IMR-90 (cell line): ENCODE results near the gene RAG1. TPM values are rescaled to one million over a fixed set of nuclear protein-coding genes. Genes with fewer than 3 reads are reported as not detected.

Experiments
- ATAC-seq: fragments of 200-7000 bp; cut with Tn5 transposase; 2 replicates; pipeline ENCODE4 v1.9.1; 2020; ENCODE audit warnings: low read depth, mild to moderate bottlenecking, moderate library complexity
- BruUV-seq: library from RNA; stranded (reverse); fragments of 400-500 nt; replicated peaks from 2 replicates; lab custom pipeline; 2021; lab: Mats Ljungman, UMichigan
- CTCF ChIA-PET: fragments of 300-600 bp; formaldehyde crosslinking; extraction: SDS; loops from one replicate; lab custom pipeline; 2021; ENCODE audit warnings: antibody characterized with exemption; lab: Yijun Ruan, JAX
- POLR2A ChIA-PET: fragments of 300-600 bp; sonication (Branson Sonifier 250); formaldehyde crosslinking; loops from one replicate; lab custom pipeline; 2022; ENCODE audit warnings: antibody characterized with exemption; ENCODE audit not compliant: unreplicated experiment; lab: Charles Lee
- DNase-seq: peaks from one replicate; pipeline ENCODE4 v3.0.0; 2013
- H2AFZ ChIP-seq: replicated peaks from 2 replicates; pipeline ENCODE3; 2013; ENCODE audit warnings: low read length, mild to moderate bottlenecking; ENCODE audit not compliant: poor library complexity
- H2AK5ac ChIP-seq: 2 replicates; pipeline ENCODE4 v1.6.1; 2013; ENCODE audit warnings: low read depth, low read length, inconsistent platforms
- H2AK9ac ChIP-seq: replicated peaks from 2 replicates; pipeline ENCODE3; 2013; ENCODE audit warnings: mild to moderate bottlenecking, low read depth, low read length, moderate library complexity; ENCODE audit not compliant: poor library complexity
- H2BK120ac ChIP-seq: 2 replicates; pipeline ENCODE4 v1.6.1; 2013; ENCODE audit warnings: low read depth, low read length, inconsistent platforms
- H2BK15ac ChIP-seq: 3 replicates; pipeline ENCODE4 v1.6.1; 2013; ENCODE audit warnings: low read depth, low read length, inconsistent platforms
- H2BK20ac ChIP-seq: 2 replicates; pipeline ENCODE4 v1.6.1; 2013; ENCODE audit warnings: low read depth, mild to moderate bottlenecking, inconsistent platforms, low read length, moderate library complexity
- H2BK5ac ChIP-seq: 2 replicates; pipeline ENCODE4 v1.6.1; 2013; ENCODE audit warnings: mild to moderate bottlenecking, low read depth, low read length, inconsistent platforms; ENCODE audit not compliant: poor library complexity, severe bottlenecking
- H3K14ac ChIP-seq: replicated peaks from 2 replicates; pipeline ENCODE4 v1.6.1; 2013; ENCODE audit warnings: low read depth, low read length, inconsistent platforms
- H3K18ac ChIP-seq: 2 replicates; pipeline ENCODE4 v1.6.1; 2013; ENCODE audit warnings: low read depth, low read length, control low read depth
- H3K23ac ChIP-seq: 2 replicates; pipeline ENCODE4 v1.6.1; 2013; ENCODE audit warnings: low read depth, low read length, inconsistent platforms
- H3K27ac ChIP-seq: 2 replicates; pipeline ENCODE4 v1.5.1; 2013; ENCODE audit warnings: mild to moderate bottlenecking, control low read depth, low read length; ENCODE audit not compliant: insufficient read depth
- H3K27me3 ChIP-seq: 2 replicates; pipeline ENCODE4 v1.6.1; 2013; ENCODE audit warnings: low read length; ENCODE audit not compliant: control insufficient read depth, insufficient read depth
- H3K36me3 ChIP-seq: 2 replicates; pipeline ENCODE4 v1.6.1; 2013; ENCODE audit warnings: low read length, mixed read lengths; ENCODE audit not compliant: control insufficient read depth, insufficient read depth
- H3K4ac ChIP-seq: 2 replicates; pipeline ENCODE4 v1.6.1; 2013; ENCODE audit warnings: low read depth, low read length, inconsistent platforms
- H3K4me1 ChIP-seq: 2 replicates; pipeline ENCODE4 v1.6.1; 2013; ENCODE audit warnings: low read length, mixed read lengths; ENCODE audit not compliant: control insufficient read depth, insufficient read depth
- H3K4me2 ChIP-seq: 2 replicates; pipeline ENCODE4 v1.6.1; 2013; ENCODE audit warnings: low read depth, mild to moderate bottlenecking, control low read depth, low read length, moderate library complexity
- H3K4me3 ChIP-seq: 2 replicates; pipeline ENCODE4 v1.5.1; 2013; ENCODE audit warnings: low read depth, mild to moderate bottlenecking, control low read depth, low read length, moderate library complexity; ENCODE audit not compliant: insufficient read depth
- H3K56ac ChIP-seq: 2 replicates; pipeline ENCODE4 v1.6.1; 2013; ENCODE audit warnings: low read length, inconsistent platforms; ENCODE audit not compliant: insufficient read depth; ENCODE audit errors: extremely low read depth
- H3K79me1 ChIP-seq, 2 experiments: 2 replicates each; pipeline ENCODE4 v1.6.1; 2013; ENCODE audit warnings: low read length in 2 of 2, inconsistent platforms in 1 of 2, low read depth in 1 of 2
- H3K9ac ChIP-seq: 2 replicates; pipeline ENCODE4 v1.6.1; 2013; ENCODE audit warnings: low read depth, low read length, control low read depth
- H3K9me1 ChIP-seq: 2 replicates; pipeline ENCODE4 v1.6.1; 2013; ENCODE audit warnings: low read length, inconsistent platforms; ENCODE audit not compliant: insufficient read depth
- H3K9me3 ChIP-seq: 2 replicates; pipeline ENCODE4 v1.6.1; 2013; ENCODE audit warnings: low read length; ENCODE audit not compliant: control insufficient read depth, insufficient read depth
- H4K20me1 ChIP-seq: 2 replicates; pipeline ENCODE4 v1.6.1; 2013; ENCODE audit warnings: low read length, inconsistent platforms; ENCODE audit not compliant: insufficient read depth
- H4K5ac ChIP-seq: 2 replicates; pipeline ENCODE4 v1.6.1; 2013; ENCODE audit warnings: mild to moderate bottlenecking, low read depth, low read length, control low read depth
- H4K8ac ChIP-seq, 2 experiments: 2 replicates each; pipeline ENCODE4 v1.6.1; 2013; ENCODE audit warnings: low read depth in 2 of 2, low read length in 2 of 2, control low read depth in 1 of 2, inconsistent platforms in 1 of 2
- H4K91ac ChIP-seq: 2 replicates; pipeline ENCODE4 v1.6.1; 2013; ENCODE audit warnings: low read depth, low read length, inconsistent platforms; ENCODE audit not compliant: insufficient read depth
- CEBPB ChIP-seq: IDR thresholded peaks from 2 replicates; pipeline ENCODE4 v1.6.1; 2012; ENCODE audit warnings: low read depth, low read length, improper control_type of control experiment
- CHD1 ChIP-seq: IDR thresholded peaks from 2 replicates; pipeline ENCODE4 v1.6.1; 2012; ENCODE audit warnings: low read depth, low read length, improper control_type of control experiment
- MAZ ChIP-seq: IDR thresholded peaks from 2 replicates; pipeline ENCODE4 v1.6.1; 2012; ENCODE audit warnings: low read depth, mild to moderate bottlenecking, low read length, improper control_type of control experiment, moderate library complexity, borderline replicate concordance
- MXI1 ChIP-seq: IDR thresholded peaks from 2 replicates; pipeline ENCODE4 v1.6.1; 2012; ENCODE audit warnings: low read depth, mild to moderate bottlenecking, low read length, moderate library complexity, borderline replicate concordance
- NFE2L2 ChIP-seq: fragments of 150-350 bp; IDR thresholded peaks from 2 replicates; pipeline ENCODE4 v1.6.1; 2016; ENCODE audit warnings: low read depth, mild to moderate bottlenecking, low read length
- POLR2A ChIP-seq: IDR thresholded peaks from 2 replicates; pipeline ENCODE4 v1.6.1; 2012; ENCODE audit warnings: mild to moderate bottlenecking, low read depth, low read length
- RCOR1 ChIP-seq: IDR thresholded peaks from 2 replicates; pipeline ENCODE4 v1.6.1; 2012; ENCODE audit warnings: mild to moderate bottlenecking, low read length, improper control_type of control experiment; ENCODE audit not compliant: insufficient replicate concordance
- RFX5 ChIP-seq: IDR thresholded peaks from 2 replicates; pipeline ENCODE4 v1.8.0; 2012; ENCODE audit warnings: low read depth, mild to moderate bottlenecking, low read length, moderate library complexity
- SMC3 ChIP-seq: fragments of 150-350 bp; IDR thresholded peaks from 2 replicates; pipeline ENCODE4 v1.6.1; 2016; ENCODE audit warnings: low read depth, mild to moderate bottlenecking, antibody characterized with exemption, low read length, moderate library complexity
- WGBS, 2 experiments: methylation state at CpG; one replicate each; pipeline versions ENCODE4 v1.1.5 to v1.1.7; 2013; ENCODE audit warnings: missing lambda C conversion rate in 2 of 2; ENCODE audit not compliant: insufficient read length in 1 of 2; ENCODE audit errors: extremely low coverage in 2 of 2; 5-methylcytosine and 5-hydroxymethylcytosine counted together
- dilution Hi-C: fragments of 300-500 bp; cut with HindIII; formaldehyde crosslinking; loops from one replicate; pipeline ENCODE4 v1.14.3; 2018; ENCODE audit warnings: low sequenced_read_pairs; ENCODE audit not compliant: unreplicated experiment
- in situ Hi-C: fragments of 300-500 bp; cut with MboI; formaldehyde crosslinking; loops from 3 replicates; pipeline ENCODE4 v1.14.3; 2019; ENCODE audit warnings: low sequenced_read_pairs, inconsistent platforms, mixed read lengths
- intact Hi-C: fragments of 100-400 bp; cut with micrococcal nuclease; formaldehyde crosslinking; loops from 2 replicates; pipeline ENCODE4 v1.10.0; 2022
- polyA plus RNA-seq, 3 experiments: library from polyadenylated mRNA; depleted of rRNA; stranded (reverse); fragments of >200 nt; gene quantifications; 2 replicates each; pipeline ENCODE4 v1.2.3, GENCODE V29; 2012; ENCODE audit warnings: low replicate concordance in 1 of 3
- total RNA-seq: library from RNA; depleted of rRNA; stranded (reverse); fragments of >200 nt; gene quantifications from 2 replicates; pipeline ENCODE4 v1.2.3, GENCODE V29; 2012

Gene RAG1
- total and polyA plus RNA-seq, 2 of the 4 experiments (the other 2 are of a cell fraction) = 0.14 to 0.72 TPM

- 40% methylated on average over 2 of the region's 3 CpGs; no CpG with 5 or more reads in 1 of the 2 experiments for WGBS, 2 experiments
- H2BK20ac ChIP-seq = no peak overlapping the region
- H3K36me3 ChIP-seq = no peaks in the 10 kb centered on the region
- H3K27ac ChIP-seq = no peak overlapping the region
- CTCF ChIA-PET = no interaction called here
- H3K4me2 ChIP-seq = no peak overlapping the region
- in situ Hi-C loops (no loop called here), dilution Hi-C loops (no loop called here), intact Hi-C loops (no loop called here)
- no peak overlapping the region for H2AFZ ChIP-seq
- no peaks in the 10 kb centered on the region for H3K9me1 ChIP-seq
- no peaks in the 10 kb centered on the region for H4K20me1 ChIP-seq
- BruUV-seq = no TSS peak
- POLR2A ChIA-PET = no interaction called here
- H2AK9ac ChIP-seq = no peak overlapping the region
- no peak overlapping the region for H2AK5ac ChIP-seq
- H3K9ac ChIP-seq = no peak overlapping the region
- no peak for TF ChIP-seq MAZ
- TF ChIP-seq RCOR1 = no peak
- no peak for TF ChIP-seq NFE2L2
- TF ChIP-seq MXI1 = no peak
- TF ChIP-seq CEBPB = no peak
- TF ChIP-seq POLR2A = no peak
- TF ChIP-seq CHD1 = no peak
- no peak for TF ChIP-seq RFX5
- TF ChIP-seq SMC3 = no peak
- H4K5ac ChIP-seq = no peak overlapping the region
- H3K4me1 ChIP-seq = no peaks in the 10 kb centered on the region
- H3K9me3 ChIP-seq = 0 out of 2 replicates have a peak, but pooled peaks cover 2% of the 10 kb centered on the region
- H3K4ac ChIP-seq = no peak overlapping the region
- H3K14ac ChIP-seq = no peak overlapping the region
- no peak overlapping the region for H2BK15ac ChIP-seq
- H3K4me3 ChIP-seq = no peak overlapping the region
- no peaks in the 10 kb centered on the region for H3K27me3 ChIP-seq
- no peak for DNase-seq
- no peak overlapping the region for H3K23ac ChIP-seq
- H3K79me1 ChIP-seq = no peaks in the 10 kb centered on the region
- H3K56ac ChIP-seq = no peak overlapping the region
- no peak overlapping the region for H3K18ac ChIP-seq
- ATAC-seq = no peak
- no peak overlapping the region for H4K8ac ChIP-seq
- no peak overlapping the region for H4K91ac ChIP-seq
- H2BK5ac ChIP-seq = no peak overlapping the region
- H2BK120ac ChIP-seq = no peak overlapping the region
These were observed 15.9 kb downstream of the RAG1 start for GRCh38 chr11:36583667-36584066.
